ENCODE measurements around the gene MAB21L4.

Gene MAB21L4

DNA sequence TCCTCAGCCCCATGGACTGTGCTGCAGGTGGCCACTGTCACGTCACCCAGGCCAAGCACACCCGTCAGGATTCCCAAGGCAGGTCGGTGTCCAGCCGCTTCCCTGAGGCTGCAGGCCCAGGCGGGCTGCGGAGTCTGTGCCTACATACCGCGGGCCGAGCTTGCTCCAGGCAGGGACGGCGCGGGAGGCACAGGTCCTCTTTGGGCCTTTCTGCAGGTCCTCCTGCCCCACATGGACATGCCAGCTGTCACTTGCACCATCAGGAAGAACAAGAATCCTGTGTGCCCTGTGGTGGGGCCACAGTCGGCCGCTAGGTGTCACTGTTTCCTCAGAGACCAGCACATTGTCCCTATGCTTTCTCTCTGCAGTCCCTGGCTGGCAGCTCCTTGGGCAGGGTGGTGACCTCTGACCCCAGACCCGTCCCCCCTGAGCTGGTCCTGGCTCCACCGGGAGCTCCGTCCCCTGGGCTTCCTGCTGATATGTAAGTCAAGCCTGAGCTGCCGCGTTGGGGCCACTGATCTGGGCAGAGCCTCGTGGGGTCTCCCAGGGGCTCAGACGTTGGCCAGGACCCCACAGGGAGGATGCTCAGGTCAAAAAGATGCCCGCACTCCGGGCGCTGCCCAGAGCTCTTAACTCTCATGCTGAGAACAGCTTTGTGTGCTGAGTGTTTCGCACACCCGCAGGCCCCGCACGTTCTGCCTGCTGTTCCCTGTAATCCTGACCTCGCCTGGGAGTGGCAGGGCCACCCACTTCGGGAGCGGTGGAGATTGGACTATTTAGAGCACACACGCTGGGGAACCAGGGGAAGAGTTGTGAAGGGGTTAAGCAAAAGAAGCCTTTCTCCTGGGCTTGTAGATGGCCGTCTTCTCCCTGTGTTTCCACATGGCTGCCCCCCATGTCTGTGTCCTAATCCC lies 44.6 kb downstream of the MAB21L4 start (continued):
- TF ChIP-seq, protein P1, sequence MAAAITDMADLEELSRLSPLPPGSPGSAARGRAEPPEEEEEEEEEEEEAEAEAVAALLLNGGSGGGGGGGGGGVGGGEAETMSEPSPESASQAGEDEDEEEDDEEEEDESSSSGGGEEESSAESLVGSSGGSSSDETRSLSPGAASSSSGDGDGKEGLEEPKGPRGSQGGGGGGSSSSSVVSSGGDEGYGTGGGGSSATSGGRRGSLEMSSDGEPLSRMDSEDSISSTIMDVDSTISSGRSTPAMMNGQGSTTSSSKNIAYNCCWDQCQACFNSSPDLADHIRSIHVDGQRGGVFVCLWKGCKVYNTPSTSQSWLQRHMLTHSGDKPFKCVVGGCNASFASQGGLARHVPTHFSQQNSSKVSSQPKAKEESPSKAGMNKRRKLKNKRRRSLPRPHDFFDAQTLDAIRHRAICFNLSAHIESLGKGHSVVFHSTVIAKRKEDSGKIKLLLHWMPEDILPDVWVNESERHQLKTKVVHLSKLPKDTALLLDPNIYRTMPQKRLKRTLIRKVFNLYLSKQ (tag by site-specific recombination; IDR thresholded peaks at IDR 0.05; ENCODE audit: borderline replicate concordance), result no peak
- TF ChIP-seq ZNF324 (tag by site-specific recombination; IDR thresholded peaks at IDR 0.05) (no peak), ZBTB1 (tag by site-specific recombination; IDR thresholded peaks at IDR 0.05) (no peak), ZNF660 (tag by site-specific recombination; IDR thresholded peaks at IDR 0.05) (no peak), ZNF335 (tag by site-specific recombination; conservative IDR thresholded peaks at IDR 0.05) (peak; percentile 41; the same call in 1 of the 2 replicates), ZFP3 (tag by site-specific recombination; IDR thresholded peaks at IDR 0.05; ENCODE audit: low read depth) (no peak), SCRT2 (tag by site-specific recombination; IDR thresholded peaks at IDR 0.05) (no peak), BCL11B (tag by site-specific recombination; IDR thresholded peaks at IDR 0.05; ENCODE audit: low read depth) (peak; percentile 62; the same call in 1 of the 2 replicates), ZNF585B (tag by site-specific recombination; IDR thresholded peaks at IDR 0.05) (no peak), ZNF426 (tag by site-specific recombination; IDR thresholded peaks at IDR 0.05) (no peak), ZNF292 (tag by site-specific recombination; IDR thresholded peaks at IDR 0.05; ENCODE audit: borderline replicate concordance, low read depth) (no peak), GLI2 (tag by site-specific recombination; IDR thresholded peaks at IDR 0.05; ENCODE audit: borderline replicate concordance, low read depth) (no peak), ZNF677 (tag by site-specific recombination; IDR thresholded peaks at IDR 0.05) (no peak), ZNF670 (tag by site-specific recombination; IDR thresholded peaks at IDR 0.05; ENCODE audit: low read depth) (no peak), ZNF610 (tag by site-specific recombination; IDR thresholded peaks at IDR 0.05; ENCODE audit: borderline replicate concordance) (no peak)
- TF ChIP-seq, protein P2, sequence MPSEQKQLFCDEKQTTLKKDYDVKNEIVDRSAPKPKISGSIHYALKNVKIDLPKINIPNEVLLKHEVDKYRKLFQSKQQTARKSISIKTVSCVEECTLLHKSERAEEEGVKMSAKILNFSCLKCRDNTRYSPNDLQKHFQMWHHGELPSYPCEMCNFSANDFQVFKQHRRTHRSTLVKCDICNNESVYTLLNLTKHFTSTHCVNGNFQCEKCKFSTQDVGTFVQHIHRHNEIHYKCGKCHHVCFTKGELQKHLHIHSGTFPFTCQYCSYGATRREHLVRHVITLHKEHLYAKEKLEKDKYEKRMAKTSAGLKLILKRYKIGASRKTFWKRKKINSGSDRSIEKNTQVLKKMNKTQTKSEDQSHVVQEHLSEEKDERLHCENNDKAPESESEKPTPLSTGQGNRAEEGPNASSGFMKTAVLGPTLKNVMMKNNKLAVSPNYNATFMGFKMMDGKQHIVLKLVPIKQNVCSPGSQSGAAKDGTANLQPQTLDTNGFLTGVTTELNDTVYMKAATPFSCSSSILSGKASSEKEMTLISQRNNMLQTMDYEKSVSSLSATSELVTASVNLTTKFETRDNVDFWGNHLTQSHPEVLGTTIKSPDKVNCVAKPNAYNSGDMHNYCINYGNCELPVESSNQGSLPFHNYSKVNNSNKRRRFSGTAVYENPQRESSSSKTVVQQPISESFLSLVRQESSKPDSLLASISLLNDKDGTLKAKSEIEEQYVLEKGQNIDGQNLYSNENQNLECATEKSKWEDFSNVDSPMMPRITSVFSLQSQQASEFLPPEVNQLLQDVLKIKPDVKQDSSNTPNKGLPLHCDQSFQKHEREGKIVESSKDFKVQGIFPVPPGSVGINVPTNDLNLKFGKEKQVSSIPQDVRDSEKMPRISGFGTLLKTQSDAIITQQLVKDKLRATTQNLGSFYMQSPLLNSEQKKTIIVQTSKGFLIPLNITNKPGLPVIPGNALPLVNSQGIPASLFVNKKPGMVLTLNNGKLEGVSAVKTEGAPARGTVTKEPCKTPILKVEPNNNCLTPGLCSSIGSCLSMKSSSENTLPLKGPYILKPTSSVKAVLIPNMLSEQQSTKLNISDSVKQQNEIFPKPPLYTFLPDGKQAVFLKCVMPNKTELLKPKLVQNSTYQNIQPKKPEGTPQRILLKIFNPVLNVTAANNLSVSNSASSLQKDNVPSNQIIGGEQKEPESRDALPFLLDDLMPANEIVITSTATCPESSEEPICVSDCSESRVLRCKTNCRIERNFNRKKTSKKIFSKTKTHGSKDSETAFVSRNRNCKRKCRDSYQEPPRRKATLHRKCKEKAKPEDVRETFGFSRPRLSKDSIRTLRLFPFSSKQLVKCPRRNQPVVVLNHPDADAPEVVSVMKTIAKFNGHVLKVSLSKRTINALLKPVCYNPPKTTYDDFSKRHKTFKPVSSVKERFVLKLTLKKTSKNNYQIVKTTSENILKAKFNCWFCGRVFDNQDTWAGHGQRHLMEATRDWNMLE (tag by site-specific recombination; conservative IDR thresholded peaks at IDR 0.05; ENCODE audit: low read depth), result no peak
- TF ChIP-seq, protein P3, sequence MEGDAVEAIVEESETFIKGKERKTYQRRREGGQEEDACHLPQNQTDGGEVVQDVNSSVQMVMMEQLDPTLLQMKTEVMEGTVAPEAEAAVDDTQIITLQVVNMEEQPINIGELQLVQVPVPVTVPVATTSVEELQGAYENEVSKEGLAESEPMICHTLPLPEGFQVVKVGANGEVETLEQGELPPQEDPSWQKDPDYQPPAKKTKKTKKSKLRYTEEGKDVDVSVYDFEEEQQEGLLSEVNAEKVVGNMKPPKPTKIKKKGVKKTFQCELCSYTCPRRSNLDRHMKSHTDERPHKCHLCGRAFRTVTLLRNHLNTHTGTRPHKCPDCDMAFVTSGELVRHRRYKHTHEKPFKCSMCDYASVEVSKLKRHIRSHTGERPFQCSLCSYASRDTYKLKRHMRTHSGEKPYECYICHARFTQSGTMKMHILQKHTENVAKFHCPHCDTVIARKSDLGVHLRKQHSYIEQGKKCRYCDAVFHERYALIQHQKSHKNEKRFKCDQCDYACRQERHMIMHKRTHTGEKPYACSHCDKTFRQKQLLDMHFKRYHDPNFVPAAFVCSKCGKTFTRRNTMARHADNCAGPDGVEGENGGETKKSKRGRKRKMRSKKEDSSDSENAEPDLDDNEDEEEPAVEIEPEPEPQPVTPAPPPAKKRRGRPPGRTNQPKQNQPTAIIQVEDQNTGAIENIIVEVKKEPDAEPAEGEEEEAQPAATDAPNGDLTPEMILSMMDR (tag by site-specific recombination; IDR thresholded peaks at IDR 0.05), result peak; percentile 94
- TF ChIP-seq, protein P4, sequence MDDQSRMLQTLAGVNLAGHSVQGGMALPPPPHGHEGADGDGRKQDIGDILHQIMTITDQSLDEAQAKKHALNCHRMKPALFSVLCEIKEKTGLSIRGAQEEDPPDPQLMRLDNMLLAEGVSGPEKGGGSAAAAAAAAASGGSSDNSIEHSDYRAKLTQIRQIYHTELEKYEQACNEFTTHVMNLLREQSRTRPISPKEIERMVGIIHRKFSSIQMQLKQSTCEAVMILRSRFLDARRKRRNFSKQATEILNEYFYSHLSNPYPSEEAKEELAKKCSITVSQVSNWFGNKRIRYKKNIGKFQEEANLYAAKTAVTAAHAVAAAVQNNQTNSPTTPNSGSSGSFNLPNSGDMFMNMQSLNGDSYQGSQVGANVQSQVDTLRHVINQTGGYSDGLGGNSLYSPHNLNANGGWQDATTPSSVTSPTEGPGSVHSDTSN (CRISPR knock-in tag; IDR thresholded peaks at IDR 0.05), result no peak
- TF ChIP-seq, protein P5, sequence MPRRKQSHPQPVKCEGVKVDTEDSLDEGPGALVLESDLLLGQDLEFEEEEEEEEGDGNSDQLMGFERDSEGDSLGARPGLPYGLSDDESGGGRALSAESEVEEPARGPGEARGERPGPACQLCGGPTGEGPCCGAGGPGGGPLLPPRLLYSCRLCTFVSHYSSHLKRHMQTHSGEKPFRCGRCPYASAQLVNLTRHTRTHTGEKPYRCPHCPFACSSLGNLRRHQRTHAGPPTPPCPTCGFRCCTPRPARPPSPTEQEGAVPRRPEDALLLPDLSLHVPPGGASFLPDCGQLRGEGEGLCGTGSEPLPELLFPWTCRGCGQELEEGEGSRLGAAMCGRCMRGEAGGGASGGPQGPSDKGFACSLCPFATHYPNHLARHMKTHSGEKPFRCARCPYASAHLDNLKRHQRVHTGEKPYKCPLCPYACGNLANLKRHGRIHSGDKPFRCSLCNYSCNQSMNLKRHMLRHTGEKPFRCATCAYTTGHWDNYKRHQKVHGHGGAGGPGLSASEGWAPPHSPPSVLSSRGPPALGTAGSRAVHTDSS (tag by site-specific recombination; IDR thresholded peaks at IDR 0.05), result no peak
